Medulla oblongata (tissue), 1 donor: ENCODE data around the gene DDX20.

Source experiments
- DNase-seq: peaks from one replicate; pipeline ENCODE4 v3.0.0-alpha.2; 2015; ENCODE audit errors: extremely low spot score

DDX20 gene, protein sequence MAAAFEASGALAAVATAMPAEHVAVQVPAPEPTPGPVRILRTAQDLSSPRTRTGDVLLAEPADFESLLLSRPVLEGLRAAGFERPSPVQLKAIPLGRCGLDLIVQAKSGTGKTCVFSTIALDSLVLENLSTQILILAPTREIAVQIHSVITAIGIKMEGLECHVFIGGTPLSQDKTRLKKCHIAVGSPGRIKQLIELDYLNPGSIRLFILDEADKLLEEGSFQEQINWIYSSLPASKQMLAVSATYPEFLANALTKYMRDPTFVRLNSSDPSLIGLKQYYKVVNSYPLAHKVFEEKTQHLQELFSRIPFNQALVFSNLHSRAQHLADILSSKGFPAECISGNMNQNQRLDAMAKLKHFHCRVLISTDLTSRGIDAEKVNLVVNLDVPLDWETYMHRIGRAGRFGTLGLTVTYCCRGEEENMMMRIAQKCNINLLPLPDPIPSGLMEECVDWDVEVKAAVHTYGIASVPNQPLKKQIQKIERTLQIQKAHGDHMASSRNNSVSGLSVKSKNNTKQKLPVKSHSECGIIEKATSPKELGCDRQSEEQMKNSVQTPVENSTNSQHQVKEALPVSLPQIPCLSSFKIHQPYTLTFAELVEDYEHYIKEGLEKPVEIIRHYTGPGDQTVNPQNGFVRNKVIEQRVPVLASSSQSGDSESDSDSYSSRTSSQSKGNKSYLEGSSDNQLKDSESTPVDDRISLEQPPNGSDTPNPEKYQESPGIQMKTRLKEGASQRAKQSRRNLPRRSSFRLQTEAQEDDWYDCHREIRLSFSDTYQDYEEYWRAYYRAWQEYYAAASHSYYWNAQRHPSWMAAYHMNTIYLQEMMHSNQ

DNA sequence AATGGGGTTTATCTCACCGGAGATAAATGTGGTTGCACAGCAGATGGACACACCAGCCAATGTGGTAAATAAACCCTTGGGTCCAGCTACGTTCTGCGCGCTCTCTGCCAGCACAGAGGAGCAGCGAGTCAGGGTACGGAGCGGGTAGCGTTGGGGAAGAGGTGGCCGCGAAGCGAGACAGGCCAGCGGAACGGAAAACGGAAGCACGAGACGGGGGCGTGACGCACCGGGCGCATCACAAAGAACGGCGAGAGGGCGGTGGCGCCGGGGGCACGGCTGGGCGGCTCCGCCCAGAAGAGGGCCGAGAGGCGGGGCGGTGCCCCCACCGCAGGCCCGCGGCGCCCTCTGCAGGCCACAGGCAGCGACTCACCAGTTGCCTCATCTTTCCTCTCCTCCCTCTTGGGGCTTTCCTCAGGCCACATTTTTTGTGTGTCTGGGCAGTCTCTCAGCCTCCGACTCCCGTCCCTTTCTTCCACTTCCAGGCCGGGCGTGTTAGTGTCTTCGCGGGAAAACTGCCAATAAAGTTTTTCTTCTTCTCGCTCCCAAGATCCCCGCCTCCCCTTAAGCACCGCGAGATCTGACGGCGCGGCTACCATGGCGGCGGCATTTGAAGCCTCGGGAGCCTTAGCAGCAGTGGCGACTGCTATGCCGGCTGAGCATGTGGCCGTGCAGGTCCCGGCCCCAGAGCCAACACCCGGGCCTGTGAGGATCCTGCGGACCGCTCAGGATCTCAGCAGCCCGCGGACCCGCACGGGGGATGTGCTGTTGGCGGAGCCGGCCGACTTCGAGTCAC is at the start of gene DDX20:
TSS of gene DDX20 (plus strand) at position 571 of the 793 bp plus-strand sequence. CDS start at position 595, 24 bp downstream.
- DNase-seq, result peak; percentile 96

DNA sequence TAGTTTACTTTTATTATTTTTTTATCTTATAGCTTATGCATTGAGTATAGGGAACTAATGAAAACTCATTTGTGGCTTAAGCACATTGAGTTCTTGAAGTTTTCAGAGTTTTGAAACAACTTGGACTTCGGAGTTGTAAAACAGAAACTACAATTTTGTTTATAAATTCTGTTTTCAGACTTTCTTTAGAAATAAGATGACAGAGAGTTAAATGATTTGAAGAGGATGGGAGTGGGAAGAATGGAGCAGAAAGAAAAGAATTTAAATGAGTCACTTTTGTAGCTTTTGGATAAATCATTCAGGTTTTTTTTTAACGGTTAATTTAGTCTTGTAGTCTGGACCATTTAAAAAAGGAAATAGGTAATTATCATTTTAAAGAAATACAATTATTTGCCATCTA is 48.8 kb upstream of the DDX20 start:
- no peak for DNase-seq

DNA sequence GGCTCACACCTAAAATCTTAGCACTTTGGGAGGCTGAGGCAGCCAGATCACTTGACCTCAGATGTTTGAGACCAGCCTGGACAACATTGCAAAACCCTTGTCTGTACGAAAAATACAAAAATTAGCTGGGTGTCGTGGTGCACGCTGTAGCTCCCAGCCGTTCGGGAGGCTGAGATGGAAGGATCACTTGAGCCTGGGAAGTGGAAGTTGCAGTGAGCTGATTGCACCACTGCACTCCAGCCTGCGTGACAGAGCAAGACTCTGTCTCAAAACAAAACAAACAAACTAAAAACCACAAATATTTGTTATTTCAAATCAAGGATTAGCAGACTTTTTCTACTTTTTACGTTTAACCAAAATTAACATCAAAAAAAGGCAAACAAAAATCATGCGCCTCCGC is 47.8 kb upstream of the DDX20 start:
- DNase-seq, result no peak

DNA sequence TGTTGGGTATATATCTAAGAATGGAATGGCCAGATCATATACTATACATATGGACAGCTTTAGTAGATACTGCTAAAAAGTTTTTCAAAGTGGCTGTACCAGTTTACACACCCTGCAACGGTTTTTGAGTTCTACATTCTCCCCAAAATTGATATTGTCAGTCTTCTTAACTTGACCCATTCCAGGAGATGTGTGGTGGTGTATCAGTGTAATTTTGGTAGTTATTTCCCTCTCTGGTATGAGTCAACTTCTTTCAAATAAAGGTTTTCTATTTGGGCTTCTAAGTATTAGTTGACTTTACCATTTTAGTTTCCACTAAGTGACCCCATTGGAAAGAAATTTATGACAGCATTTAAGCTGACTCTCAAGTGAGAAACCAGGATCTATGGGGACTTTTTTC is 45.7 kb upstream of the DDX20 start:
- DNase-seq, result no peak

DNA sequence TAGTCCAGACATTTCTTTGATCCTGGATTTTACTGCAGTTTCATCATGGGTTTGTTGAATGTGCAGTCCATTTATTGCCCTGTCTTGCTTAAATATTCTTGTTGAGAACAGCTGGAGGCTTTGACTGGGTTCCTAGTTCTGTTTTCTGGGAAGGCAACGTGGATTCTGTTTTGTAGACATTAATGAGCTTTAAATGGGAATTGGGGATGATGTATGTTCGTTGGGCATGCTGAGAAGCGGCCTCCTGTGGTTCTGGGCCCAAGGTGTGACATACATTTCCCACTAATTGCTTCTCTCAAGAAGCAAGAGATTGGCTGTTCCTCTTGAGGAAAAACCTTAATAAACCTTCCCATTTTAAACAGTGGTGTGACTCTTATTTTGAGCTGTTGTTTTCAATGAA is 39.4 kb upstream of the DDX20 start:
- DNase-seq, result no peak

DNA sequence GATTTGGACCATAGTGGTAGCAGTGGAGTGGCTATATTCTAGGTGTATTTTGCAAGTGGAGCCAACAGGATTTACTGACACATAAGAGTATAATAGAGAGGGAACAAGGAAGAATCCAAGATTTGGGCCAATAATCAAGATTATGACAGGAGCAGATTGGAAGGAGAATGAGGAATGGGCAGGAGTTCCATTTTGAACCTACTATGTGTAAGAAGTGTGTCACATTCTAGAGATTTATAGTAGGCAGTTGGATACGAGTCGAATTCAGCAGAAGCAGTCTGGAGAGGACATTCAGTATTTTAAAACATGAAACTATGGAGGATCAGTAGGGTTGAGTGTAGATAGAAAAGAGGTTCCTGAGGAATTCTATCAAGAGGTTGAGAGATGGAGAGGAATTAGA is 38.3 kb upstream of the DDX20 start:
- DNase-seq, result no peak

DNA sequence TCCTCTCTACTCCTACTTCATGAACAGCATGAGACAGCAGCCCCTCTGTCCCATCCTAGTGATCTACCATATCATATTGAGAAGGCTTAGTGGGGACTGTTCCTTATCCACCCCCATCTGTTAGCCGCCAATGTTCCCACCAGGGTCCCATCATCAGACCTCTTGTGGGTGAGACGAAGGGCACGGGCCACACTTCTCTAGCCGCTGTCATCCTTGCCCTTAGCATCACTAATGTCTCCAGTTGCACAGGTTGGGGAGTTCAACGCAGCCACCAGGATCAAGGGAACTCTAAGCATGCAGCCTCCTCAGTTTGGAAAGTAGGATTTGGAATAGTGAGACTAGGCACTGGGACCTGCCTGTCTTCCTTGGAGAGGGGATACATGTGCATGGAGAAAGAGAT is 36.6 kb upstream of the DDX20 start:
- no peak for DNase-seq

DNA sequence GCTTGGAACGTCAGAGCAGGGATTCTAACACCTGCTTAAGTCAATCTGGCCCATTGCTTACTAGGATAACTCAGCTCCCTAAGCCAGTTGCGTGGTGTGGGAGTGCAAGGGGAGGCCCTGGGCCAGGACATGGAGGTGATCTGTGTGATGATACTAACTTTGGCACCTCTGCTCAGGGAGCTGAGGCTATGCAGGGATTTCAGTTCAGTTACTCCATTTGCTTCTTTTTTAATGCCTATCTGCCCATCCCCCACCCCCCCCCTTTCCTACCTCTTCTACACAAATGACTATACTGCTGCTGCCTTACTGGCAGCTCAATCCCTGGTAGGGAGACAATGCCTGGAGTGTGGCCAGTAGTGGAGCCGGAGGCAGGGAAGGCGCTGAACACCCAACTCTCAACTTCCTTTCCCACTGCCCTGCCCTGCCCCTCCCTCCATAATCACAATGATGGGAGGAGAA is 36.0 kb upstream of the DDX20 start:
- no peak for DNase-seq

DNA sequence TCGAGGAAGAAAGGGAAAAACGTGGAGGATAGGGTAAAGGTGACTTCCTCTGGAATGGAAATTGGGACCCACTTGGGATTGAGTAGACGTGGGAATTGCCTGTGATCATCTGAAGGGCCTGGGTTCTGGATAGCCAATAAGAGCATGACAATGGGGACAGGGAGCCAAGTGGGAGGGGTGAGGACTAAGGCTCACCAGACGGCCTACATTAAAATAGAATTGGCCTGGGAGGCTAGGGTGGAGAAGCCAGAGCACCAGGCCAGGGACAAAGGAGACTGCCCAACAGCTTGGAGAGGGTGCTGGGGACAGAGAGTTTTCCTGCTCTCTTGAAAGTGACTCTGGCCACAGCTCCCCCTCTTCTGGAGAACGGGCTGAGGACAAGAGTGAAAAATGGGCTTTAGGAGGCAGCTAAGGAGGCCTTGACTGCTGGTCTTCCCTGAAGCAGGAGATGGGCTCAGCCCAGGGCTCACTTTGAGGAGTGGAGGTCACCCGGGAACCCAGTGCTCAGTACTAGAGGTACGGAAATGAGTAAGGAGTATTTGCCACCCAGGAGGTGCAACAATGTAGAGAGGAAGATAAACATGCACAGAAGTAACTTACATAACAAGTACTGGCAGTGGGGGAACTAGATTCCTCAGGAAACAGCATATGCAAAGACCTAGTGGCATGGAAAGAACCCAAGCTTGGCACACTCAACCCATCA is 35.3 kb upstream of the DDX20 start:
- no peak for DNase-seq

DNA sequence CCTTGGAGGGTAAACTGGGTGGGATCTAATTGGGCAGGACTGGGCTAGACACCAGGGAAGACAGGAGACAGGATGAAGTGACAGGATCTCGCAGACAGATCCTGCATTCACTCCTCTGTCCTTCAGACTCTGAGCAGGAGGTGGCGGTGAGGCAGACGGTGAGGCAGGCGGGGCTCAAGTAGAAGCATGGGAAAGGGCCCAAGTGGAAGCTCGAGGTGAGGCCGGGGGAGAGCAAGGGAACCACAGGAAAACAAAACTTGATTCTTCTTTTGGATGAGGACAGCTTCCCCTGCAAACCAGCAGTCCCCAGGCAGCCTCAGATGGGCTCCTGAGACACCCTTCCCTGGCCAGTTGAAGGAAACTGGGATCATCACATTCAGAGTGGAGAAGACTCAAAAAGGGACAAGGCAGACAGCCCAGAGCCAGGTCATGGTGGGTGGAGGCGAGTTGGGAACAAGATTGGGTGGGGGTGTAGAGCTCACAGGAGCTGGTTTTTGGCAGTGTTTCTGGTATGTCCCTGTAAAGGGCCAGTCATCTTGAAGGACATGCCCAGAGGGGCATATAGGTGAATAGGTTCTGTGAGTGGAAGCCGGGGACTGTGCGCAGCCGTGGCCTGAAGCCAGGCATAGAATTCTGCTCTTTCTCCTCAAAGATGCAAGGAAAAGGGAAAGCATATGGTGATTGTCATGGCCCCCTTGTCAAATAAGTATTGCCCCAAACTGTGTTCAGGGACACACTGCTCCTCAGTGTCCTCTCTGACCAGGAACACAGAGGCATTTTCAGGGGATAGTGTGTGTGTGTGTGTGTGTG is 34.5 kb upstream of the DDX20 start:
- DNase-seq, result no peak

DNA sequence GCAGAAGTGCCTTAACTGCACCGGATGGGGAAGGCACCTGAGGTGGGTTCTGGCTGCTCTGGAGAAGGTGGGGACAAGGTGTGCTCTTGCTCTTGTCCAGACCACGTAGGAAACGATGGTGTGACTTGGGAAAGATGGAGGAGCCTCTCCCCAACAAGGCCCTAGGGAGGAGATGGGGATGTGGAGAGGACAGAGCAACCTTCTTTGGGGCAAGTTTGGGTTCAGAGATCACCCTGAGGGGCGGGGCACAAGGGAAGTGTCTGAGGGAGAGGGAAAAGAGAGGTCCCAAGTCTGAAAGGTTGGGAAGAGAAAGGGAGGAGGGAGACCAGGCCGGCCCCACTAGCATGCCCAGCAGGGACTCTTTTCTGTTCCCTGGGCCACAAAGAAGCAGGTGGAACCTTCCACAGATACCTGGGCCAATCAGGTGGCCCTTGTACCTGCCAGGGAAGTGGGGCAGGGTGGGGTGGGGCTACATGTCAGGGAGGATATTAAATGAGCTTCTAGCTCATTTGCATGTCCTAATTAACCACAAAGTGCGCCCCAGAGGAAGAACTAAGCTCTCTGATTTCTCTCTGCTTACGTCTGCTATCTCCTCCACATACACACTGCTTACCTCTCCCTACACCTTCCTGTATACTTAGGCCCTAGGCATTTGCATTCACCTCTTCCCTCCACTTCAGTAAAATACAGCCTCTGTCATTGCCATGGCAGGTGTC is 32.5 kb upstream of the DDX20 start:
- DNase-seq, result no peak

DNA sequence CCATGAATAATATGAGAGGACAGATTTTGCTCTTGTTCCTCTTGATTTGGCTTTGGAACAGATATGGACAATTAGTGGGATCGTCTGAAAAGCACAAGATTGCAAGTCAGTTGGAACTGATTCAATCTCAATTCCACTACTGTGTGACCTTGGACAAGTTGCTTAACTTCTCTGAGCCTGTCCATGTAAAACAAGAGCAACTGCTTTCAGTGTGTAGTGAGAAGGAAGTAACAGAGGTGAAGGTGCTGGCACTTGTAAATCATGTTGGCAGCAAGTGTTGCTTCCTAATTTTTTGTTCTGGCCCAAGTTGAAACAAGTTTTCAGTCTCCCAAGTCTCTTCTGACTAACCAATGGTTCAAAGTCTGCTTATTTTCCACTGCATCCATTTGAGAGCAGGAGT is 31.8 kb upstream of the DDX20 start:
- DNase-seq, result no peak

DNA sequence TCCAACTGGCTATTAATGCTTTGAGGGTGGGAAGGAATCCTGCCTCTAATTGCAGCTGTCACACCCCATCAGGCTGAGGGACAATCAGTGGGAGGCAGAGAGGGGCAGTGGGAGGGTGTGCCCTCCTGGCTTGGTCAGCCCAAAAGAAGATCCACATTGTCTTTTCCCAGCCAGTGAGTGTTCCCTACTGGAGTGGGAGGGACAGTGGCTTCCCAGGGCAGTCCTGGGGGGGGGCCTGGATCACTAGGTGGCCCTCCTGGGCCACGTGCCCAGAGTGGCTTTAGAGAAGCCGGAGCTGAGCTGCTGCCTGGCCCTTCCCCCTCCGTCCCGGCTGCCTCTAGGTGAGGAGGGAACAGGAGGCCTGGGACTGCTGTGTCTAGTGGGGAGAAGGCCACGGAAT is 30.5 kb upstream of the DDX20 start:
- peak; percentile 60 for DNase-seq

DNA sequence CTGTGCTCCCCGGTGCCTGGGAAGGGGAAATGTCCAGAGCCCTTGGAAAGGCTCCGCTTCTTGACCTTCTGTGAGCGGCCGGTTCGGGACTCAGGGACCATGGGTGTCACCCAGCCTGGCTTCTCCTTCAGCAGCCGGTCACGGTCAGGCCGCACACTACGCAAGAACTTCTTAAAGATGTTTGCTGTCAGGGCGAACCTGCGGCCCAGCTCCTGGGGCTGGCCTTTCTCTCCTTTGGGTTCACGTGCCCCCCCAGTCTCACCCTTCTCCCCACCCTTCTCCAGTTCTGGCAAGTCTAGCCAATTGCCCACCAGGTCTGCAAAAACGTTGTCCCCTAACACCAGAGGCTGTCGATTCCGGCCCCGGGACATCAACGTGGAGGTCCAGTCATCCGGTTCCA is 28.6 kb upstream of the DDX20 start:
- DNase-seq, result no peak

DNA sequence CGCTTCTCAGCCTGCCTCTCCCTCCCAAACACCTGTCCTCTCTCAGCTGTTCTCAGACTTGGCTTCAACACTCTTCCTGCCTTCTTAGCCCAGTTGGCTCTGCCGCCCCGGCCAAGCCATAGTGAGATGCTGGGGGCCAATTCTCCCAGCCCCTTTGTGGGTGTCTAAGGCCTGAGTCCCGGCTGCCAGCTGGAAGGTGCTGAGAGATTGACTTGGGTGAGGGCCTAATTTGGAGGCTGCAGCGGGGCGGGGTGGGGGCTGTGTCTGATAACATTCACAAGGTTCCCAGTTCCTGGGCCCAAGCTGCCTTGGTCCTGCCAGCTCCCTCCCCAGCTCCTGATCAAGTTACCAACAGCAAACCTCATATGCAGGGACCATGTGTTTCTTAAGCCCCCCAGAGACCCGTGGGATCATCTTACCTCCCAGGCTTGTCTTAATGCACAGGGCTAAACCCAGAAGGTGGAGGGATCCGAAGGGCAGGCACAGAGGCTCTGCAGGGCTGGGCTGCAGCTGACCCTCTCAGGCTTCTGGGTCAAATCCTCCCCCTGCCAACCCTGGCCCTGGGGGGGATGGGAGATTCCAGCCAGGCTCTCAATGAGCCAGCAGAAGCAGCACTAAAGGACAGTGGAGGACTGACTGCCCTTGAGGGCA is 26.3 kb upstream of the DDX20 start:
- DNase-seq, result peak; percentile 36

DNA sequence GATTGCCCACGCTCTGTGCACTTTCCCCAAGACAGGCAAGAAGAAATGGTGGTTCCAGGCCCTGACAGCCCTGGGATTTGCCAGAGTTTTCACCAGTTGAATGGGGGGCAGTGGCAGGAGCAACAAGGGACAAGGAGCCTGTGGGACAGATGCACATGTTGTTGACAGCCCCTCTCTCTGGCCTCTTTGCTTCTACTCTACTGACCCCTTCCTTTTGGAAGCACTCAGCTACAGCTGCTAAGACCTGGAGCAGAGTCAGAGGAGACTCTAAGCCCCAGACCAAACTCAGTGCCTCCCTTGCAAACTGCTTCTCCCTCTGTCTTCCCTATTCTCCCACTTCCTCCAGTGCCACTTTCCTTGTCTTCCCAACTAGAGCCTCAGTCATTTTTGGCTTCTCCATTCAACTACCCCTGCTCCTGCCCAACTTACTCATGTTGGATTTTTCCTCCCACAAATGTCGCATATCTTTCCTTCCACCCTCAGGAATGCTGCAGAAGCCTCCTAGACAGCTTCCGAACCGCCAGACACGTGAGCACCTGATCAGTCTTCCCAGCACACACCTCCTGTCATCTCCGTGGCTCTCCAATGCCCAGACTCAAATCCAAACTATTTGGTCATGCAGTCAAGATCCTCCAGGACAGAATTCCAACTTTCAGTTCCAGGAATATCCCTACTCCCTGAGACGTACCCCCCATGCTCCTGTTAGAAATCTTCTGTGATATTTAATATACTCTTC is 25.6 kb upstream of the DDX20 start:
- DNase-seq, result no peak

DNA sequence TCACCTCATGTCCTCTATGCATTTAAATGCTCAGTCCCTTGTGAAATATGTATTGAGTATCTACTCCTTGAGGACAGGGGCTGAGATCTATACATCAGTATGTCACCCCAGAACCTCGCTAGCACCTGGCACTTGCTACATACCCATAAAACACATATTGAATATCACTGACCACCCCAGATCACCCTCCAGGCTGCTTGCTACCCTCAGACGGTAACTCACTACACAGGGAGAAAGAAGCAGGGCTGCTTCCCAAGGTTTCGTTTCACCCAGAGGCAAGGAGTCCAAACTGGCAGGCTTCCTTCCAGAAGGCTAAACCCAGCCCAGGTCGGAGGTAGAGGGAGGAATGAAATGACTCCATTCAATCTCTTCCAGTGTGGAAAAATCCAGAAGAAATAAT is 25.0 kb upstream of the DDX20 start:
- DNase-seq, result no peak

DNA sequence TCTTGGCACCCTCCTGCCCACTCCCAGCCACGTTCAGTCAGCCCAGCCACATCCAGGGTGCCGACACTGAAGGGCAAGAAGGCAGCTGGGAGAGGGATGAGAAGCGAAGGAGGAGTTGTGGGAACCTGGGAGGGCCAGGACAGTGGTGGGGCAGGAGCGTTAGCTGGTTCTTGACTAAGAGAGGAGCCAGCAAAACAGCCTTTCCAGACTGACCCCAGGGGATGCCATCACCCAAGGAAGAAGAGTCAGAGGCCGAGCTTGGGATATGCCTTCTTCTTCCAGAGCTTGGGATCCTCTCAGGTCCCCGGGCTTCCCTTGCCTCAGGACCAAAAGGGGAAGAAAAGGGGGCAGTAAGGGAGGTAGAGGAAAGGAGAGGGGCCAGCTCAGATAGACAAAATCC is 23.7 kb upstream of the DDX20 start:
- DNase-seq, result no peak

DNA sequence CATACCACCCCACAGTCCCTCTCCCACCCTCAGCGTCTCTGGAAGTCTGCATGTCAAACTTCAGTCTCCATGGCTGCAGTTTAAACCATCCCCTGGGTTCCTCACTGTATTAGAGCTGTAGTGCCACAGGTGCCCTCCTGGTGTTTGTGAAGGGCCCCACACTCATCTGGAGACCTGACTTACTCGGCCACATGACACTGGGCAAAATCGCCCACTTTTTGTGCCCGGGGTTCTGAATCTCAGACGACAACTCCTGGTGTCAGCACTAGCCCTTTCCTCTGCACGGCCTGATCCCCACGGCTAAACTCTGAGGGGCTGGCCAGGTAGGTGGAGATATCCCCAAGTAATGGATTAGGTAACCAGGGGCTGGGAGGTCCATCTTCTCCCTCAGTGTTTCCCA is 23.0 kb upstream of the DDX20 start:
- no peak for DNase-seq
